Breast epithelium (tissue), 4 donors: ENCODE results near the gene DRICH1. TPM values are rescaled to one million over a fixed set of nuclear protein-coding genes. Genes with fewer than 3 reads are reported as not detected.
A peak's percentile ranks its signal among the peaks of the same experiment; 100 is the strongest.
"Not testable (repeated sequence)": the region's sequence is repeated elsewhere in the genome, so short reads cannot be mapped to it uniquely, and the experiment has no call there.

ENCODE experiments used
- DNase-seq, 2 donors: peaks; one replicate each; pipeline ENCODE4 v3.0.0-alpha.2; 2019; ENCODE audit warnings: low spot score in 2 of 2
- H3K27ac ChIP-seq, 2 donors: fragments of 200-600 bp; sonication (generic) in 1 of 2; one replicate each; pipeline ENCODE4 v1.5.1; 2016 to 2019; ENCODE audit warnings: mild to moderate bottlenecking in 1 of 2
- H3K27me3 ChIP-seq, 2 donors: fragments of 200-600 bp; sonication (generic) in 1 of 2; one replicate each; pipeline versions ENCODE4 v1.5.1 to v1.6.0; 2017 to 2019; ENCODE audit warnings: control low read depth in 1 of 2, mild to moderate bottlenecking in 1 of 2
- H3K36me3 ChIP-seq: fragments of 200-600 bp; one replicate; pipeline ENCODE4 v1.5.1; 2019
- H3K4me1 ChIP-seq, 2 donors: fragments of 200-600 bp; sonication (generic); one replicate each; pipeline ENCODE4 v1.5.1; 2016 to 2019; ENCODE audit warnings: control low read depth in 1 of 2
- H3K4me3 ChIP-seq, 3 donors: fragments of 200-600 bp; sonication (generic); 1 replicate in 2 of 3; 2 replicates in 1 of 3; pipeline ENCODE4 v1.5.1; 2016 to 2019; ENCODE audit warnings: mild to moderate bottlenecking in 3 of 3, moderate library complexity in 2 of 3
- H3K9me3 ChIP-seq, 2 donors: fragments of 200-600 bp; sonication (generic) in 1 of 2; one replicate each; pipeline ENCODE4 v1.5.1; 2016 to 2019; ENCODE audit warnings: control low read depth in 1 of 2
- POLR2A ChIP-seq: fragments of 450-650 bp; IDR thresholded peaks from one replicate; pipeline ENCODE4 v1.6.1; 2016; ENCODE audit warnings: antibody characterized with exemption, mild to moderate bottlenecking, moderate library complexity
- POLR2AphosphoS5 ChIP-seq, 3 donors: sonication (generic); formaldehyde crosslinking; IDR thresholded peaks; one replicate each; pipeline ENCODE4 v1.6.1; 2017; ENCODE audit warnings: antibody characterized with exemption in 3 of 3
- intact Hi-C: fragments of 100-400 bp; cut with DNase I; formaldehyde crosslinking; loops from one replicate; pipeline ENCODE4 v1.15.1; 2023; ENCODE audit warnings: low total_unique reads
- total RNA-seq, 3 donors: library from RNA; depleted of rRNA; stranded (reverse); fragments of >200 nt; gene quantifications; one replicate each; pipeline ENCODE4 v1.1.0, GENCODE V29; 2016
- TF ChIP-seq, protein P1 (sequence below), 3 donors: fragments of 450-650 bp; IDR thresholded peaks; one replicate each; pipeline ENCODE4 v1.5.1; 2016 to 2017; ENCODE audit warnings: antibody characterized with exemption in 3 of 3, mild to moderate bottlenecking in 3 of 3, moderate library complexity in 3 of 3

DRICH1 gene
- total RNA-seq, 3 donors from 2014 or later = 1.0 to 1.3 TPM; not detected in 1

DNA sequence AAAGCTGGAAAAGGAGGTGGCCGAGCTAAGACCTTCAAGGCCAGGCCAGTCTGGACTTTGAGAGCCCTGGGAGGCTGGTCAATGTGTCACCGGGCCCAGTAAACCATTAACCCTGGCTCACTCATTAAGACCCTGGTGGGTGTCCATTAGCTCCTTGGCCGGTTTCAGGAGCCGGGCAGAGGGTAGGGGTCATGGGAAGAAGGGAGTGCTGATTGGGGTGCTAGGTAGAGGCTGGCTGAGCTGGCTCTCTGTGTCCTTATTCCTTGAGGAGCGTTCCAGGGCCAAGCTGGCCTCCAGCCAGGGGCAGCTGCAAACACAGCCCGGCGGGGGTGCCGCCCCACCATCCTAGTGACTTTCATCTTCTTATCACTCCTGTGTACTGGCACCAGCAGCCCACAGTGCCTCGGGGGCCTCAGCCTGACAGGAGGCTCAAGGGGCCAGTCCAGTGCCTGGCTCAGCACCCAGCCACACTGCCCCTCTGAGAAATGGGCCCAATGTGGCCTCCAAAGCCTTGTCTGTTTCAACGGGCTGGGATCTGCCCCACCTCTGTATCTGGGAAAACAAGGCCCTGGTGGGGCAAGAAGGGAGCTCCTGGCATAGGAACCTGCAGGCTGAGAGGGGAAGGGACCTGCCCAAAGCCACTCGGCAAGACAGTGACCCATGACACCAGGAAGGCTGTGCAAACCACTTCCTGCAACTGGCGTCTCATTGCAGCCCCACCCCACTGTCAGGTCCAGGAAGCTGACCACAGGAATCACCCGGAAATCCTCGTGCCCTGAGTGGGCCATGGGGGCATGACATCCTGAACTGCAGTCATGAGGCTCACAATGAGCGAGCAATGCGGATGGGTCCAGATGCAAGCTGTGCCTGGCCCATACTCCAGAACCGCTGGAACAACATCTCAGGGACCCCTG lies 43.6 kb upstream of the DRICH1 start:
- TF ChIP-seq, protein P1, sequence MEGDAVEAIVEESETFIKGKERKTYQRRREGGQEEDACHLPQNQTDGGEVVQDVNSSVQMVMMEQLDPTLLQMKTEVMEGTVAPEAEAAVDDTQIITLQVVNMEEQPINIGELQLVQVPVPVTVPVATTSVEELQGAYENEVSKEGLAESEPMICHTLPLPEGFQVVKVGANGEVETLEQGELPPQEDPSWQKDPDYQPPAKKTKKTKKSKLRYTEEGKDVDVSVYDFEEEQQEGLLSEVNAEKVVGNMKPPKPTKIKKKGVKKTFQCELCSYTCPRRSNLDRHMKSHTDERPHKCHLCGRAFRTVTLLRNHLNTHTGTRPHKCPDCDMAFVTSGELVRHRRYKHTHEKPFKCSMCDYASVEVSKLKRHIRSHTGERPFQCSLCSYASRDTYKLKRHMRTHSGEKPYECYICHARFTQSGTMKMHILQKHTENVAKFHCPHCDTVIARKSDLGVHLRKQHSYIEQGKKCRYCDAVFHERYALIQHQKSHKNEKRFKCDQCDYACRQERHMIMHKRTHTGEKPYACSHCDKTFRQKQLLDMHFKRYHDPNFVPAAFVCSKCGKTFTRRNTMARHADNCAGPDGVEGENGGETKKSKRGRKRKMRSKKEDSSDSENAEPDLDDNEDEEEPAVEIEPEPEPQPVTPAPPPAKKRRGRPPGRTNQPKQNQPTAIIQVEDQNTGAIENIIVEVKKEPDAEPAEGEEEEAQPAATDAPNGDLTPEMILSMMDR (IDR thresholded peaks at IDR 0.05) = no peak
- TF ChIP-seq POLR2A (no peak), POLR2AphosphoS5 (IDR thresholded peaks at IDR 0.05) (no peak)
- H3K27ac ChIP-seq = no peak overlapping the region

DNA sequence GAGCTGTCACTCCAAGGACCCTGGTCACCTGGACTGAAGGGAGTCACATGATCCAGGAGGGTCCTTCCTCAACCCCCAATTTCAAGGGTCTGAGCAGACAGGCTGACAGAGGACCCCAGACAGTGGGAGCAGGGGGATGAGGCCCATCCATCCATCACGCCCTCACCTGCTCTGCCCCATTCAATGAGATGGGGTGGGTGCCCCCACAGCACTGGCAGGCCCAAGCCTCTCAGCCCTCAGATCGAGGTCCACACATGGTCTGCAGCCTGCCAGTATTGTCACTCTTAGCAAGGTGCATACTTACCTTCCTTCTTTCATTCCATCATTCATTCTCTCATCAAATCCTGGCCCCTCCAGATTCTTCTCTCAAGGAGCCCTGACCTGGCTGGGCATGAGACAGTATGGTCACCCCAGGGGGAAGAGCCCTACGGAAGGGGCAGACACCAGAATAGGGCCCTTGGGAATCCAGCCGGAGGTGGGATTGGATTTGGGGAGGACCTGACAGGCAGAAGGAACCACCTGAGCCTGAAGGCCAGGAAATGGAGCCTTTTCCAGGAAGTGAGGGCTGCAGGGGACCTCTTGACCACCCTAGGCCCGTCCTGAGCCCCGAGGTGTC lies 42.9 kb upstream of the DRICH1 start:
- H3K27ac ChIP-seq, H3K9me3 ChIP-seq, H3K4me1 ChIP-seq, intact Hi-C loops, H3K27me3 ChIP-seq, DNase-seq, H3K36me3 ChIP-seq, H3K4me3 ChIP-seq: not testable (repeated sequence)

More for the DNA sequence above, 43.6 kb upstream of the DRICH1 start:
- H3K4me1 ChIP-seq = no peaks in the 10 kb centered on the region
- no peaks in the 10 kb centered on the region for H3K36me3 ChIP-seq
- no peak overlapping the region for H3K4me3 ChIP-seq
- no peaks in the 10 kb centered on the region for H3K27me3 ChIP-seq
- peak in 1 of 2 donors; percentile 38 for DNase-seq
- H3K9me3 ChIP-seq = no peaks in the 10 kb centered on the region
- intact Hi-C loops = no loop called here

DNA sequence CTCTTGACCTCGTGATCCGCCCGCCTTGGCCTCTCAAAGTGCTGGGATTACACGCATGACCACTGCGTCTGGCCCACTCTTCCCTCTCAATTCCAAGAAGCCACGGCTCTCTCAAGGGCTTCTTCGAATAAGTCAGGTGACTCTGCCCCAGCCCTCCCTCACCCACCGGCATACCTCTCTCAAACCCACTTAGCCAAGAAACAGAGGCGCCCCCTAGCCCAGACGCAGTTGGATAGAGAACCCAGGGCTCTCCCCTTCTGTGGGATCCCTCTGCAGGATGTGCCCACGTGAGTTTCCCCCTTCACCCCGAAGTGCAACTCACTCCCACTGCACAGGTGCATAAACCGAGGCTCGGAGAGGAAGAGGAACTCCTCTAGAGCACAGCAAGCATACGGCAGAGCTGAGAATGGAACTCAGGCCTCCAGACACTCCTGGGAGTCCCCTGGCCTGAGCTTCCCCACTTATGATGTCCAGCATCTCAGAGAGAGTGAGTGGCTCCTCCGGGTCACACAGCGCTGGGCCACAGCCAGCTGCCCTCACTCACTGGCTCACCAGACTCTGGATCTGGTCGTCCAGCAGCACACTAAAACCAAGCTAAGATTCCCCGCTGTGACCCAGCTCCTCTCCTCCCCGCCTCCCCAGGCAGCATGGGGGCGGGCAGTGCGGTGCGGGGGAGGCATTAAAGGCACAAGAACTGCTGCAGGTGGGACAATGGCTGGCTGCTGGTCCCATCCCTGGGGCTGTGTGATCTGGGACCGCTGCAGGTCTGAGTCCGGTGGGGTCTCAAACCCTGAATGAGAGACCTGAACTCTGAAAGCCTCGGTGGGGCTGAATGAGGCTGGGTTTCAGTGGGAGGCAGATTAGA lies 41.9 kb upstream of the DRICH1 start:
- TF ChIP-seq, protein P1 (IDR thresholded peaks at IDR 0.05) = no peak
- TF ChIP-seq POLR2AphosphoS5 (IDR thresholded peaks at IDR 0.05) (no peak), POLR2A (no peak)
- DNase-seq = no peak
- H3K36me3 ChIP-seq = no peaks in the 10 kb centered on the region
- H3K27ac ChIP-seq = no peak overlapping the region
- H3K4me1 ChIP-seq = no peaks in the 10 kb centered on the region
- no peaks in the 10 kb centered on the region for H3K27me3 ChIP-seq
- intact Hi-C loops = no loop called here
- H3K4me3 ChIP-seq = no peak overlapping the region
- H3K9me3 ChIP-seq = no peaks in the 10 kb centered on the region

DNA sequence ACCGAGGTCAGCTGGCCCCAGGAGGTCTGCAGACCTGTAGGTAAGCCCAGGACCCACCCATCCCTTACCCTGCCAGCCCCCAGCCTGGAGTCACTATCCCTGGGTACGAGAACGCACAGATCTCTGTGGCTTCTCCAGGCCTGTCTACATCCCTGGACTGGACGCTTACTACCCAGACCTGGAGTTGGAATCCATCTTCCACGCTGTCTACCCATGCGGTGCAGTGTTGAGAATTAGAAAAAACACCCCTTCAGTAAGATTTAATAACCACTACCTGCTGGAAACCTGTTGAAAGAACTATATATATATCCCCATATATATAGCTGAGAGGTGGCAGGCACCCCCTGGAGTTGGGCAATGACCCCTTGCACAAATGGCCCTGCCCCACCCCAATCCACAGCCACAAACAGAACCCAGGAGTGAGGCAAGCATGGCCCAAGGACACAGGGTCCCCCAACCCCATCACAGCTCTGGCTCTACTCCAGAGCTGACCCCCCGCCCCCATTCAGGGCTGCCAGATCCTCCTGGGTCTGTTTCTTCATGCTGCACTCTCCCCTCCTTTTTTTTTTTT lies 41.0 kb upstream of the DRICH1 start:
- no peaks in the 10 kb centered on the region for H3K4me1 ChIP-seq
- TF ChIP-seq POLR2A = no peak
- TF ChIP-seq, protein P1 (IDR thresholded peaks at IDR 0.05) = no peak
- TF ChIP-seq POLR2AphosphoS5 (IDR thresholded peaks at IDR 0.05) = no peak
- no peak overlapping the region for H3K4me3 ChIP-seq
- intact Hi-C loops = no loop called here
- no peaks in the 10 kb centered on the region for H3K9me3 ChIP-seq
- H3K27me3 ChIP-seq = no peaks in the 10 kb centered on the region
- no peak for DNase-seq
- no peaks in the 10 kb centered on the region for H3K36me3 ChIP-seq
- no peak overlapping the region for H3K27ac ChIP-seq

DNA sequence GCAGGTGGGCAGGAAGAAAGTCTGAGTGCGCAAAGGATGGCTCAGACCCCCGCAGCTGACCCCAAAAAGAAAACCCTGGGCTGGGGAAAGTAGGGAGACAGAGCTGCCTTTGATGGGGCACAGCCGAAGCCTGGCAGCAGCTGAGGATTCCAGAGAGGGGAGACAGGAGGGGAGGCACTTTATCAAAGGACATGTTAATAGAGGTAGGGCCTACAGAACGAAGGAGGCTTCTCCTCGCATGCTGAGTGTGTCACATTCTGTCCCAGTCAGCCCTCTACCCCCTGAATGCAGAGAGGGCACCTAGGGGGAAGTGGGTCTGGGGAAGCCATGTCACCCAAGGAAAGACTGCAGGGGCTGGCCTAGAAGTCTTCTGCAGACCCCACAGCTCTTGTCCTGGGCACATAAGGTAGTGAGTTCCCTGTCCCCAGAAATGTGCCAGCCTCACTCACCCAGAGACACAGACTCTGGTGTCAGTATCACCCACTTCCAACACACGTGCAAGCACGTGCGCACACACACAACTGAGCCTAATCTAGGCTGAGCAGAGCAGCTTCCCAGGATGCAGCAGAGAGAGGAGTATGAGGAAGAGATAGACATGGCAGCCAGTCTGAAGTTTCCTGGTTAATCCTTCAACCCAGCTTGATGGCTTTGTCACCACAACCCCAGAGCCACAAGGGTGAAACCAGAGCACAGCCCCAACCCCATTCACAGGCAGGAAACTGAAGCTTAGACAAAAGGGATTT lies 40.4 kb upstream of the DRICH1 start:
- intact Hi-C loops, DNase-seq, H3K9me3 ChIP-seq, H3K4me1 ChIP-seq, H3K27me3 ChIP-seq, H3K36me3 ChIP-seq, H3K4me3 ChIP-seq, H3K27ac ChIP-seq: not testable (repeated sequence)

DNA sequence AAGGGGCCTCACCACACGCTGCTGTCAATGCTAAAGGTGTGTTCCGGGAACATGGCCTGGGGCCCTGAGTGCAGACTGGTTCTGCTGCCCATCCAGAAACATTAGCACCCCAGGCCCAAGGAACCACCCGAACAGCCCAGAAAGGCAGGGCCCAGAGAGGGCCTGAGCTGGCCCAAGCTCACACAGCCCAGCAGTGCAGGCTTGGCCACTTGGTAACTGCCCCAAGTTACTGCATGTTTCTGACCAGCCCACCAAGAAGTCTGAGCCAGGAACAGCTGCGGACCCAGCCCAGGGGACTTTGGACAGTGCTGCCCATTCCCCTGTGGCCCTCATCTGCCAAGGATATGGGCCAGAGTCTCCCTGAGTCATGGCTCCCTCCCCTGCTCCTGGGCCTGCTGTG lies 39.3 kb upstream of the DRICH1 start:
- H3K4me3 ChIP-seq, H3K27ac ChIP-seq, H3K4me1 ChIP-seq, H3K27me3 ChIP-seq, H3K9me3 ChIP-seq, DNase-seq, H3K36me3 ChIP-seq, intact Hi-C loops: not testable (repeated sequence)
